H1 (cell line): Measurements from ENCODE around the gene UBE2D3. TPM values are rescaled to one million over a fixed set of nuclear protein-coding genes. Genes with fewer than 3 reads are reported as not detected.

ENCODE experiments used
- ASH2L ChIP-seq: fragments of 200-600, 300-600 bp; sonication (generic); IDR thresholded peaks from one replicate; pipeline ENCODE4 v1.7.1; 2017; ENCODE audit warnings: low read length
- CREB1 ChIP-seq: IDR thresholded peaks from 2 replicates; pipeline ENCODE4 v1.6.1; 2012; ENCODE audit warnings: inconsistent platforms
- EGR1 ChIP-seq: IDR thresholded peaks from 2 replicates; pipeline ENCODE4 v1.6.1; 2011; ENCODE audit warnings: low read depth, low read length, borderline replicate concordance
- GABPA ChIP-seq: IDR thresholded peaks from 2 replicates; pipeline ENCODE4 v1.6.1; 2011; ENCODE audit warnings: mild to moderate bottlenecking, low read length, moderate library complexity, borderline replicate concordance; ENCODE audit not compliant: insufficient read depth
- GTF2F1 ChIP-seq: IDR thresholded peaks from 2 replicates; pipeline ENCODE4 v1.6.1; 2012; ENCODE audit warnings: low read depth, low read length, improper control_type of control experiment, borderline replicate concordance
- JUN ChIP-seq: IDR thresholded peaks from 2 replicates; pipeline ENCODE4 v1.6.1; 2011; ENCODE audit warnings: low read depth, mild to moderate bottlenecking, improper control_type of control experiment, low read length
- RAD21 ChIP-seq, 2 experiments: IDR thresholded peaks in 1 of 2; conservative IDR thresholded peaks in 1 of 2; 2 replicates each; pipeline ENCODE4 v1.6.1; 2011; ENCODE audit warnings: low read depth in 2 of 2, low read length in 2 of 2, improper control_type of control experiment in 1 of 2, inconsistent platforms in 1 of 2, mild to moderate bottlenecking in 1 of 2, moderate library complexity in 1 of 2
- USF2 ChIP-seq: IDR thresholded peaks from 2 replicates; pipeline ENCODE4 v1.6.1; 2011; ENCODE audit warnings: low read length, improper control_type of control experiment
- polyA plus RNA-seq, 7 experiments: library from polyadenylated mRNA; depleted of rRNA in 3 of 7; stranded (reverse) in 5 of 7; unstranded in 2 of 7; fragments of >200 nt in 5 of 7; fragments of 200-250 nt in 2 of 7; gene quantifications; 1 replicate in 5 of 7; 2 replicates in 1 of 7; 4 replicates in 1 of 7; pipeline versions ENCODE4 v1.2.1 to v1.2.3, GENCODE V29; 2011 to 2013; ENCODE audit warnings: missing spikeins in 2 of 7, mixed read lengths in 2 of 7
- total RNA-seq: library from RNA; stranded (reverse); fragmentation: NEBNext Ultra II Directional; extraction: Animal tissue kit (Norgen Biotek cat#: 25700); gene quantifications from 2 replicates; pipeline ENCODE4 v1.2.1, GENCODE V29; 2021
- TF ChIP-seq, protein P1 (sequence below): fragments of 300-600 bp; sonication (generic); IDR thresholded peaks from 2 replicates; pipeline ENCODE4 v1.7.1; 2012; ENCODE audit warnings: low read length, moderate library complexity, mild to moderate bottlenecking, inconsistent platforms; ENCODE audit not compliant: insufficient replicate concordance

Gene UBE2D3
- total and polyA plus RNA-seq, 2 of the 8 experiments (the other 6 are each of a cell fraction or from before 2014, with no cell fraction given), result 396 to 544 TPM

GRCh38 chr4:102868781-102869568 lies 41.6 kb upstream of the UBE2D3 start, which contains the start of gene CISD2 (continued):
- TF ChIP-seq, protein P1, sequence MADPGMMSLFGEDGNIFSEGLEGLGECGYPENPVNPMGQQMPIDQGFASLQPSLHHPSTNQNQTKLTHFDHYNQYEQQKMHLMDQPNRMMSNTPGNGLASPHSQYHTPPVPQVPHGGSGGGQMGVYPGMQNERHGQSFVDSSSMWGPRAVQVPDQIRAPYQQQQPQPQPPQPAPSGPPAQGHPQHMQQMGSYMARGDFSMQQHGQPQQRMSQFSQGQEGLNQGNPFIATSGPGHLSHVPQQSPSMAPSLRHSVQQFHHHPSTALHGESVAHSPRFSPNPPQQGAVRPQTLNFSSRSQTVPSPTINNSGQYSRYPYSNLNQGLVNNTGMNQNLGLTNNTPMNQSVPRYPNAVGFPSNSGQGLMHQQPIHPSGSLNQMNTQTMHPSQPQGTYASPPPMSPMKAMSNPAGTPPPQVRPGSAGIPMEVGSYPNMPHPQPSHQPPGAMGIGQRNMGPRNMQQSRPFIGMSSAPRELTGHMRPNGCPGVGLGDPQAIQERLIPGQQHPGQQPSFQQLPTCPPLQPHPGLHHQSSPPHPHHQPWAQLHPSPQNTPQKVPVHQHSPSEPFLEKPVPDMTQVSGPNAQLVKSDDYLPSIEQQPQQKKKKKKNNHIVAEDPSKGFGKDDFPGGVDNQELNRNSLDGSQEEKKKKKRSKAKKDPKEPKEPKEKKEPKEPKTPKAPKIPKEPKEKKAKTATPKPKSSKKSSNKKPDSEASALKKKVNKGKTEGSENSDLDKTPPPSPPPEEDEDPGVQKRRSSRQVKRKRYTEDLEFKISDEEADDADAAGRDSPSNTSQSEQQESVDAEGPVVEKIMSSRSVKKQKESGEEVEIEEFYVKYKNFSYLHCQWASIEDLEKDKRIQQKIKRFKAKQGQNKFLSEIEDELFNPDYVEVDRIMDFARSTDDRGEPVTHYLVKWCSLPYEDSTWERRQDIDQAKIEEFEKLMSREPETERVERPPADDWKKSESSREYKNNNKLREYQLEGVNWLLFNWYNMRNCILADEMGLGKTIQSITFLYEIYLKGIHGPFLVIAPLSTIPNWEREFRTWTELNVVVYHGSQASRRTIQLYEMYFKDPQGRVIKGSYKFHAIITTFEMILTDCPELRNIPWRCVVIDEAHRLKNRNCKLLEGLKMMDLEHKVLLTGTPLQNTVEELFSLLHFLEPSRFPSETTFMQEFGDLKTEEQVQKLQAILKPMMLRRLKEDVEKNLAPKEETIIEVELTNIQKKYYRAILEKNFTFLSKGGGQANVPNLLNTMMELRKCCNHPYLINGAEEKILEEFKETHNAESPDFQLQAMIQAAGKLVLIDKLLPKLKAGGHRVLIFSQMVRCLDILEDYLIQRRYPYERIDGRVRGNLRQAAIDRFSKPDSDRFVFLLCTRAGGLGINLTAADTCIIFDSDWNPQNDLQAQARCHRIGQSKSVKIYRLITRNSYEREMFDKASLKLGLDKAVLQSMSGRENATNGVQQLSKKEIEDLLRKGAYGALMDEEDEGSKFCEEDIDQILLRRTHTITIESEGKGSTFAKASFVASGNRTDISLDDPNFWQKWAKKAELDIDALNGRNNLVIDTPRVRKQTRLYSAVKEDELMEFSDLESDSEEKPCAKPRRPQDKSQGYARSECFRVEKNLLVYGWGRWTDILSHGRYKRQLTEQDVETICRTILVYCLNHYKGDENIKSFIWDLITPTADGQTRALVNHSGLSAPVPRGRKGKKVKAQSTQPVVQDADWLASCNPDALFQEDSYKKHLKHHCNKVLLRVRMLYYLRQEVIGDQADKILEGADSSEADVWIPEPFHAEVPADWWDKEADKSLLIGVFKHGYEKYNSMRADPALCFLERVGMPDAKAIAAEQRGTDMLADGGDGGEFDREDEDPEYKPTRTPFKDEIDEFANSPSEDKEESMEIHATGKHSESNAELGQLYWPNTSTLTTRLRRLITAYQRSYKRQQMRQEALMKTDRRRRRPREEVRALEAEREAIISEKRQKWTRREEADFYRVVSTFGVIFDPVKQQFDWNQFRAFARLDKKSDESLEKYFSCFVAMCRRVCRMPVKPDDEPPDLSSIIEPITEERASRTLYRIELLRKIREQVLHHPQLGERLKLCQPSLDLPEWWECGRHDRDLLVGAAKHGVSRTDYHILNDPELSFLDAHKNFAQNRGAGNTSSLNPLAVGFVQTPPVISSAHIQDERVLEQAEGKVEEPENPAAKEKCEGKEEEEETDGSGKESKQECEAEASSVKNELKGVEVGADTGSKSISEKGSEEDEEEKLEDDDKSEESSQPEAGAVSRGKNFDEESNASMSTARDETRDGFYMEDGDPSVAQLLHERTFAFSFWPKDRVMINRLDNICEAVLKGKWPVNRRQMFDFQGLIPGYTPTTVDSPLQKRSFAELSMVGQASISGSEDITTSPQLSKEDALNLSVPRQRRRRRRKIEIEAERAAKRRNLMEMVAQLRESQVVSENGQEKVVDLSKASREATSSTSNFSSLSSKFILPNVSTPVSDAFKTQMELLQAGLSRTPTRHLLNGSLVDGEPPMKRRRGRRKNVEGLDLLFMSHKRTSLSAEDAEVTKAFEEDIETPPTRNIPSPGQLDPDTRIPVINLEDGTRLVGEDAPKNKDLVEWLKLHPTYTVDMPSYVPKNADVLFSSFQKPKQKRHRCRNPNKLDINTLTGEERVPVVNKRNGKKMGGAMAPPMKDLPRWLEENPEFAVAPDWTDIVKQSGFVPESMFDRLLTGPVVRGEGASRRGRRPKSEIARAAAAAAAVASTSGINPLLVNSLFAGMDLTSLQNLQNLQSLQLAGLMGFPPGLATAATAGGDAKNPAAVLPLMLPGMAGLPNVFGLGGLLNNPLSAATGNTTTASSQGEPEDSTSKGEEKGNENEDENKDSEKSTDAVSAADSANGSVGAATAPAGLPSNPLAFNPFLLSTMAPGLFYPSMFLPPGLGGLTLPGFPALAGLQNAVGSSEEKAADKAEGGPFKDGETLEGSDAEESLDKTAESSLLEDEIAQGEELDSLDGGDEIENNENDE, result no peak
- TF ChIP-seq GTF2F1 (0 out of 2 replicates have a peak, but pooled peaks have one; percentile 6), EGR1 (no peak), USF2 (peak; percentile 90), ASH2L (peak; percentile 91), RAD21 (IDR thresholded peaks at IDR 0.05 in 1 of 2, conservative IDR thresholded peaks at IDR 0.05 in 1 of 2; ENCODE audit: low read depth in 2 of 2, low read length in 2 of 2) (no peak; a peak in 1 of 4 replicates), CREB1 (peak; percentile 76), GABPA (no peak), JUN (no peak)
